ENCODE results near the gene H1-8.

The H1-8 gene

GRCh38 chr3:129584631-129585030 lies 41.7 kb downstream of the H1-8 start:
- Histone ChIP-seq H3K9ac (ENCODE audit: insufficient read length, low read depth) (no peak overlapping the region), H3K36me3 (ENCODE audit: insufficient read depth, insufficient read length, low read length) (peaks cover 100% of the 10 kb centered on the region), H3K4me3 (ENCODE audit: insufficient read length, low read depth) (no peak overlapping the region), H3K27me3 (ENCODE audit: insufficient read depth, insufficient read length) (no peaks in the 10 kb centered on the region), H3K9me3 (ENCODE audit: insufficient read depth, low read length) (no peaks in the 10 kb centered on the region), H3K4me1 (ENCODE audit: insufficient read depth, insufficient read length) (peaks cover 11% of the 10 kb centered on the region)
- DNase-seq (ENCODE audit: low read depth, low spot score), result no peak
- TF ChIP-seq ZNF274 (IDR thresholded peaks at IDR 0.05; ENCODE audit: low read depth, low read length) (no peak), YY1 (IDR thresholded peaks at IDR 0.05; ENCODE audit: insufficient read depth, insufficient read length) (no peak), SUZ12 (IDR thresholded peaks at IDR 0.05; ENCODE audit: extremely low read depth, insufficient read depth, insufficient read length) (no peak)

- H3K9ac ChIP-seq (ENCODE audit: insufficient read length, low read depth), result no peak overlapping the region
- peaks cover 20% of the 10 kb centered on the region for H3K4me1 ChIP-seq (ENCODE audit: insufficient read depth, insufficient read length)
- no peaks in the 10 kb centered on the region for H3K9me3 ChIP-seq (ENCODE audit: insufficient read depth, low read length)
- no peak for TF ChIP-seq SUZ12 (IDR thresholded peaks at IDR 0.05; ENCODE audit: extremely low read depth, insufficient read depth, insufficient read length)
- TF ChIP-seq ZNF274 (IDR thresholded peaks at IDR 0.05; ENCODE audit: low read depth, low read length), result no peak
- no peak for TF ChIP-seq YY1 (IDR thresholded peaks at IDR 0.05; ENCODE audit: insufficient read depth, insufficient read length)
- DNase-seq (ENCODE audit: low read depth, low spot score), result no peak
- no peak overlapping the region for H3K4me3 ChIP-seq (ENCODE audit: insufficient read length, low read depth)
- peaks cover 98% of the 10 kb centered on the region for H3K36me3 ChIP-seq (ENCODE audit: insufficient read depth, insufficient read length, low read length)
- no peaks in the 10 kb centered on the region for H3K27me3 ChIP-seq (ENCODE audit: insufficient read depth, insufficient read length)
Observed at GRCh38 chr3:129585949-129586657, 43.1 kb downstream of the H1-8 start.

DNA sequence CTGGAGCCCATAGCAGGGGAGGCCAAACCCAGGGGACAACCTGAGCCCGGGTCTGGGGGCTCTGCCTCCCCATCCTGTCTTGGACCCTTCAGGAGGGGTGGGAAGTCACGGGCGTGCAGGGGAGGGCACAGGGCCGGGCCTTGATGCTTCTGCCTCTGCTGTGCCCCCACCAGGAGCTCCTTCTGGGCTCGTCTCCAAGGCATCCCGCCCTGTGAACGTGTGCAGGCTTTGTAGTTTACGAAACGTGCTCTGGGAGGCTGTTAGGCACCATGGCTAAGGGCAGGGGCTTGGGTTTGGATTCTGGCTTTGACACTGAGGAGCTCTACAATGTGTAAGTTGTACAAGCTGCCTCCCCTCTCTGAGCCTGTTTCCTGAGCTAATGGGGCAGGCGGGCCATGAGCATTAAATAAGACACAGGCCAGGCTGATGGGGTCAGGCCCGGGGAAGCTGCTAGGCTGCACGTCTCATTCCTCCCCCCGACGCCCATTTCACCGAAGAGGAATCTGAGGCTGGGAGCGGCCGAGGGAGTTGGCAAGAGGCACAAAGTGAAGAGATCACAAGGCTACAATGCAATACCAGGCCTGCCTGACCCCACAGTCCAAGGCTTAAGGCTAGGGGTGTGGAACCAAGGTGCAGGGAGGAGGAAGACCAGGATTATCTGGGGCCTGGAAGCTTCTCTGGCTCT lies 43.9 kb downstream of the H1-8 start:
- Histone ChIP-seq H3K4me1 (ENCODE audit: insufficient read depth, insufficient read length) (peaks cover 25% of the 10 kb centered on the region), H3K4me3 (ENCODE audit: insufficient read length, low read depth) (no peak overlapping the region), H3K9ac (ENCODE audit: insufficient read length, low read depth) (no peak overlapping the region), H3K27me3 (ENCODE audit: insufficient read depth, insufficient read length) (no peaks in the 10 kb centered on the region), H3K9me3 (ENCODE audit: insufficient read depth, low read length) (no peaks in the 10 kb centered on the region), H3K36me3 (ENCODE audit: insufficient read depth, insufficient read length, low read length) (peaks cover 96% of the 10 kb centered on the region)
- DNase-seq (ENCODE audit: low read depth, low spot score), result no peak
- TF ChIP-seq SUZ12 (IDR thresholded peaks at IDR 0.05; ENCODE audit: extremely low read depth, insufficient read depth, insufficient read length) (no peak), YY1 (IDR thresholded peaks at IDR 0.05; ENCODE audit: insufficient read depth, insufficient read length) (no peak), ZNF274 (IDR thresholded peaks at IDR 0.05; ENCODE audit: low read depth, low read length) (no peak)

DNA sequence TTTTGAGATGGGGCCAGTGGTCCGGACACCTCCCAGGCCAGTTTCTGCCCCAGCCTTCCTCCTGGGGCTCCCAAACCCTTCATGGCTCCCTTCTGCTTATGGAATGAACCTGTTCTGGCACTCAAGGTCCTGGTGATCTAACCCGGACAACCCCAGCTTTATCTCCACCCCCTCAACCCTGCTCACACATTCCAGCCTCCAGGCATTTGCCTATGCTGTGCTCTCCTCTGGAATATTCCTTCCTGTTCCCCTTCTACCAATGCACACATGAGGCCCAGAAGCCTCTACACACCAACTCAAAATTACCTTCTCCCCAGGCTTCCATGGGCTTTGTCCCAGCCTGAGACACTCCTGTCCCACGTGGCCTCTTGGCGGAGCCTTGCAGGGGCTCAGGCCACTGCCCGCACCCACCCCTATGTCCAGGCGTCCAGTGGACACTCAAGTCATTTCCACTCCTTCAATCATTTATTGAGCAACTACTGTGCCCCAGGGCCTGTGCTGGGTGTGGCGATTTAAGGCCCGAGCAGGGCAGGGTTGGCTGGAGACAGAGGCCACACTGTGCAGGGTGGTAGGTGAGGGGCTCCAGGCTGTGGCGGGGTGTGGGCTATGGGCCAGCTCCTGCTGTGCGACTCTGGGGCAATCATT lies 44.7 kb downstream of the H1-8 start:
- Histone ChIP-seq H3K36me3 (ENCODE audit: insufficient read depth, insufficient read length, low read length) (peaks cover 91% of the 10 kb centered on the region), H3K27me3 (ENCODE audit: insufficient read depth, insufficient read length) (no peaks in the 10 kb centered on the region), H3K9ac (ENCODE audit: insufficient read length, low read depth) (no peak overlapping the region), H3K4me3 (ENCODE audit: insufficient read length, low read depth) (no peak overlapping the region), H3K9me3 (ENCODE audit: insufficient read depth, low read length) (no peaks in the 10 kb centered on the region), H3K4me1 (ENCODE audit: insufficient read depth, insufficient read length) (peaks cover 30% of the 10 kb centered on the region)
- DNase-seq (ENCODE audit: low read depth, low spot score), result no peak
- TF ChIP-seq YY1 (IDR thresholded peaks at IDR 0.05; ENCODE audit: insufficient read depth, insufficient read length) (no peak), ZNF274 (IDR thresholded peaks at IDR 0.05; ENCODE audit: low read depth, low read length) (no peak)

- Histone ChIP-seq H3K9ac (ENCODE audit: insufficient read length, low read depth) (peak overlapping the region; percentile 8), H3K9me3 (ENCODE audit: insufficient read depth, low read length) (no peaks in the 10 kb centered on the region), H3K27me3 (ENCODE audit: insufficient read depth, insufficient read length) (no peaks in the 10 kb centered on the region), H3K4me3 (ENCODE audit: insufficient read length, low read depth) (no peak overlapping the region), H3K4me1 (ENCODE audit: insufficient read depth, insufficient read length) (peaks cover 49% of the 10 kb centered on the region), H3K36me3 (ENCODE audit: insufficient read depth, insufficient read length, low read length) (peaks cover 85% of the 10 kb centered on the region)
- no peak for DNase-seq (ENCODE audit: low read depth, low spot score)
- TF ChIP-seq SUZ12 (IDR thresholded peaks at IDR 0.05; ENCODE audit: extremely low read depth, insufficient read depth, insufficient read length), result no peak
- no peak for TF ChIP-seq ZNF274 (IDR thresholded peaks at IDR 0.05; ENCODE audit: low read depth, low read length)
- no peak for TF ChIP-seq YY1 (IDR thresholded peaks at IDR 0.05; ENCODE audit: insufficient read depth, insufficient read length)
Observed at GRCh38 chr3:129590215-129590614, 47.2 kb downstream of the H1-8 start.

DNA sequence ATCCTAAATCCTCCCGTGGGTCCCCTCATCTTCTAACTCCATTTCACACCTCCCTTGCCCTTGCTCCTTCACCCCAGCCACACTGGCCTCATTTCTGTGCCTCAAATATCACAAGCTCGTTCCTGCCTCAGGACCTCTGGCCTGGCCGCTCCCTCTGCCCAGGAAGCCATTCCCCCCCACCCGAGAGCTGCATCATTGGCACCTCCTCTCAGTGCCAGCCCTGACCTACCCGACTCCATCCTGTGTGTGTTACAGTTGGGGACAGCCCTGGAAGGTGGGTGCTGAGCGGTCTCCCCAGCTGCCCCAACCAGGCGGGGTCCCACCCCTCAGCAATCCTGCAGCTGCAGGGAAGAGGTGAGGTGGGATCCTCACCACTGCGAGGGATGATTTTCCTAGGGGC lies 49.0 kb downstream of the H1-8 start:
- no peak overlapping the region for H3K4me3 ChIP-seq (ENCODE audit: insufficient read length, low read depth)
- TF ChIP-seq ZNF274 (IDR thresholded peaks at IDR 0.05; ENCODE audit: low read depth, low read length) (no peak), SUZ12 (IDR thresholded peaks at IDR 0.05; ENCODE audit: extremely low read depth, insufficient read depth, insufficient read length) (no peak), YY1 (IDR thresholded peaks at IDR 0.05; ENCODE audit: insufficient read depth, insufficient read length) (no peak)
- H3K4me1 ChIP-seq (ENCODE audit: insufficient read depth, insufficient read length), result peaks cover 65% of the 10 kb centered on the region
- no peak for DNase-seq (ENCODE audit: low read depth, low spot score)
- peak overlapping the region; percentile 70 for H3K9ac ChIP-seq (ENCODE audit: insufficient read length, low read depth)
- no peaks in the 10 kb centered on the region for H3K9me3 ChIP-seq (ENCODE audit: insufficient read depth, low read length)
- H3K27me3 ChIP-seq (ENCODE audit: insufficient read depth, insufficient read length), result no peaks in the 10 kb centered on the region
- peaks cover 76% of the 10 kb centered on the region for H3K36me3 ChIP-seq (ENCODE audit: insufficient read depth, insufficient read length, low read length)

Data from NT2/D1 (cell line).